Thymus (tissue), 11 donors: Measurements from ENCODE around the gene GBA2. TPM values are rescaled to one million over a fixed set of nuclear protein-coding genes. Genes with fewer than 3 reads are reported as not detected.

Experiments
- DNase-seq, 9 donors: peaks; one replicate each; pipeline ENCODE4 v3.0.0-alpha.2; 2013; ENCODE audit warnings: low spot score in 9 of 9, low read depth in 6 of 9, missing footprints in 1 of 9
- H3K27ac ChIP-seq, 2 donors: one replicate each; pipeline ENCODE4 v1.5.1; 2013; ENCODE audit warnings: control low read depth in 1 of 2, low read depth in 1 of 2, low read length in 1 of 2, mild to moderate bottlenecking in 1 of 2, moderate library complexity in 1 of 2
- H3K27me3 ChIP-seq, 2 donors: one replicate each; pipeline ENCODE4 v1.5.1; 2013; ENCODE audit warnings: low read length in 1 of 2; ENCODE audit not compliant: control insufficient read depth in 2 of 2, insufficient read depth in 1 of 2
- H3K36me3 ChIP-seq, 2 donors: one replicate each; pipeline ENCODE4 v1.5.1; 2013; ENCODE audit warnings: low read length in 1 of 2, mild to moderate bottlenecking in 1 of 2, moderate library complexity in 1 of 2; ENCODE audit not compliant: control insufficient read depth in 2 of 2, insufficient read depth in 2 of 2
- H3K4me1 ChIP-seq, 2 donors: one replicate each; pipeline ENCODE4 v1.5.1; 2013; ENCODE audit warnings: low read length in 2 of 2; ENCODE audit not compliant: control insufficient read depth in 2 of 2, insufficient read depth in 2 of 2
- H3K4me3 ChIP-seq, 2 donors: one replicate each; pipeline ENCODE4 v1.5.1; 2013; ENCODE audit warnings: low read length in 2 of 2, control low read depth in 1 of 2, mild to moderate bottlenecking in 1 of 2
- H3K9me3 ChIP-seq, 2 donors: one replicate each; pipeline ENCODE4 v1.5.1; 2013; ENCODE audit warnings: low read length in 1 of 2, mild to moderate bottlenecking in 1 of 2; ENCODE audit not compliant: control insufficient read depth in 2 of 2, insufficient read depth in 1 of 2
- WGBS: extraction: QIAGEN DNeasy Blood & Tissue Kit; methylation state at CpG from one replicate; pipeline ENCODE4 v1.1.7; 2013; 5-methylcytosine and 5-hydroxymethylcytosine counted together
- polyA plus RNA-seq: library from polyadenylated mRNA; stranded (reverse); fragments of 200-250 nt; gene quantifications from one replicate; pipeline ENCODE4 v1.2.3, GENCODE V29; 2013
- total RNA-seq: library from RNA; stranded (reverse); fragments of 120-200 nt; gene quantifications from one replicate; pipeline ENCODE4 v1.2.4, GENCODE V29; 2013
- donor health status: healthy.

The GBA2 gene
- total and polyA plus RNA-seq, 2 donors: 21.7 to 36.9 TPM

DNA sequence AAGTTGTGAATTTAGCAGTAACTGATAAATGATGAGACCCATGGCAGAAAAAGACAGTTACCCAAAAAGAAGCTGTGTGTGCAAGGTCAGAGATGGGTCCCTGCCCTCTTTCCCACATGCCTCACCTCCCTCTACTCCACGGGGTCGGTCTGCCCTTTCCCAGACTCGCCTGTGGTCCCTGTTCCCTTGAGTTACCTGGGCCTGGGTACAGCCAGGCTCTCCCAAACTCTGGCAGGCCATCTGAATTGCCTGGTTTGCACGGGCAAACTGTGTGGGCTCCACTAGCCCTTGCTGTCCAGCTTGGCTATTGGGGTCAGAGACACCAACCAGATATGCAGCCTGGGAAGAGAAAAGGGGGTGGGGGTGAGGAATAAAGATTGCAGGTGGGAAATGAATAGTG is 40.9 kb downstream of the GBA2 start:
- Histone ChIP-seq H3K9me3 (no peaks in the 10 kb centered on the region), H3K27ac (no peak overlapping the region), H3K4me3 (no peak overlapping the region), H3K36me3 (peaks cover 91 to 95% of the 10 kb centered on the region in 2 donors), H3K27me3 (no peaks in the 10 kb centered on the region), H3K4me1 (no peaks in the 10 kb centered on the region)
- 98% methylated on average over 4 of the region's 4 CpGs for WGBS
- no peak for DNase-seq

DNA sequence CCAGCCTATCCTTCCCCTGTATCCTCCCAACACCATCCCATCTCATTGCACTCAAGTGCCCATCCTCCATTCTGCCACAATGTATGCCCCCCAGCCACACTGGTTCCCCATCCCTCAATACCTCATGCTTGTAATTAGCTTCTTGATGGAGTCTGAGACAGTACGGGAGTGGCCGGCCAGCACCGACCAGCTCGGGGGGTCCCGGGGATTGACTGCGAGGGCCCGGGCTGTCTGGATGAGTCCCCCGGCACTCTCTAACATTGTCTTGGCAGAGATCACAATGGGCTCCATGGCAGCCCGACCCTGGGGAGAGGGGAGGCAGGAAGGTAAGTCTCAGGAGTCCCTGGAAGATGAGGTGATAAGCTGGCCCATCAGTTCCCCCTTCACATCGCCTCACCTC is 42.1 kb downstream of the GBA2 start:
- Histone ChIP-seq H3K4me1 (no peaks in the 10 kb centered on the region), H3K9me3 (no peaks in the 10 kb centered on the region), H3K36me3 (peaks cover 88 to 95% of the 10 kb centered on the region in 2 donors), H3K27ac (no peak overlapping the region), H3K4me3 (no peak overlapping the region), H3K27me3 (no peaks in the 10 kb centered on the region)
- DNase-seq: no peak
- WGBS: 97% methylated on average over 10 of the region's 10 CpGs

DNA sequence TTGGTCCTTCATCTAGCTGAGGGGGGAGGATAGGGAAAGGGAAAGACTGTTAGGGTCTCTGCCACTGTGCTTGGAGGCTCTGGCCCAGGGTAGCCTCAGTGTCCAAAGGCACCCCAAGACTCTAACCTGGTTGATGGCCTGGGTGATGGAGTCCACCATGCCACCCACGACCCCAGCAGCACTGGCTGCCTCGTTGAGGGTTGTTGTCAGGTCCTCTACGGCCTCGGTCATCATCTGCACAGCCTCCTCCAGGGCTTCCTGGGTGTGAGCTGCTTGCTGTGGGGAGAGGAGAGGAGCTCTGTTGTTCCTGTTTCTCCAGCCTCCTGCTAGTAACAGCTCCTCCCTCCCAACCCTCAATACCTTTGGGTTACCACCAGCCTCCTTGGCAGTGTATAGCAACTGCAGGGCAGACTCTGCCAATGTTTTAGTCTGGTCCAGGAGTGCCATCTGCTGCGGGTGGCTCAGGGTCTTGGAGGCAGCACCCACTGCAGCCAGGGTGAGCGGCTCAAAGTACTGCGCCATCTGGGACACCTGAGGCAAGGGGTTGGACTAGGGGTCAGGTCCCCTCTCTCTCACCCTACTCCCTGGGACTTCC is 43.1 kb downstream of the GBA2 start:
- Histone ChIP-seq H3K27ac (no peak overlapping the region), H3K36me3 (peaks cover 88 to 95% of the 10 kb centered on the region in 2 donors), H3K4me1 (no peaks in the 10 kb centered on the region), H3K27me3 (no peaks in the 10 kb centered on the region), H3K4me3 (no peak overlapping the region), H3K9me3 (no peaks in the 10 kb centered on the region)
- 99% methylated on average over 7 of the region's 7 CpGs for WGBS
- DNase-seq: no peak

DNA sequence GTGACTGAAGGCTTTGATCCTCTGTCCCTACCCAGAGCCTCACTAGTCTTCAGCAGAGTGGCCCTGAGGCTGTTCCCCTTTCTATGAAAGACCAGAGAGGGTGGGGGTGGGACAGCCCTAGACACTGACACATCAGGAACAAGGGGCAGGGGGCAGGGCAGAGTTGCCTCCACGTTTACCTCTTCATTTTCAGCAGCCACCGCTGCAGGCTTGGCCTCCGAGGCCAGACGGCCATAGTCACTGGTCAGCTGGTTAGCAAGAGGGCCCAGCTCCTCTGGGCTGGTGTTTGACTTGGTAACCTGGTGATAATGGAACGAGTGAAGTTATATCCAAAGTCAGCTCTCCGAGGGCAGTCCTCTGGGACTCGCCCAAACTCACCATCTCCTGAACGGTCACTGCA is 43.7 kb downstream of the GBA2 start:
- Histone ChIP-seq H3K9me3 (no peaks in the 10 kb centered on the region), H3K4me1 (no peaks in the 10 kb centered on the region), H3K27me3 (no peaks in the 10 kb centered on the region), H3K27ac (no peak overlapping the region), H3K4me3 (no peak overlapping the region), H3K36me3 (peaks cover 85 to 95% of the 10 kb centered on the region in 2 donors)
- 97% methylated on average over 8 of the region's 8 CpGs for WGBS
- DNase-seq: no peak

DNA sequence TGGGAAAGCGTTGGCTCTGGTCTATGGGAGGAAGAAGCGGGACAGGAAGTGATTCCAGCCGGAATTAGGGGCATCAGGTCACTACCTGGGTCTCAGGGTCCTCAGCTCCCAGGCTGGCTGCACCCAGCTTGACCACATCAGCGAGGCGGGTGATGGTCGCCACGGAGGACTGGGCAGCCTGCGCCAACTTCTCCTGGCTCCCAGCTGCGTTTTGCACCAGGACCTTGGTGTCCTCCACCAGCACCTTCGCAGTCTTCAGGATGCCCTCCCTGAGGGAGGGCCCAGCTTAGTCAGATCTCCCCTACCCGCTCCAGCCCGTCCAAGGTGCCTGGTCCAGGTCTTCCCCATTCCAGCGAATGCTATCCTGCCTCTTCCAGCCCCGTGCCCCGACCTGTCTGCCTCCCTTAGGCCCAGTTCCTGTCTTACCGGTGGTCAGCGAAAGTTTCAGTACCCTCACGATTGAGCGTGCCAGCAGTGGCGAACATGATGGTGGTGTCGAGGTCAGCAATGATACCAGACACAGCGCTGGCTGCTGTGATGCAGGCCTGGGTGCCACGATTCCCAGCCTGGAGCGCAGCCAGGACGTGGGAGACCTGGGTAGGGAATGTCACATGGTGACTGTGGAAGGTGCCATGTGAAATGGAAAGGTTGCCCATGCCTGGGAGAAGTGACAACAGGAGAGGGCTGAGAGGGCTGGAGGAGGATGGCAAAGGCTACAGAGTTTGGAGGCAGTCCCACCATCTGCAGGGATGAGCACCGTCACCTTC is 44.9 kb downstream of the GBA2 start:
- Histone ChIP-seq H3K27me3 (no peaks in the 10 kb centered on the region), H3K9me3 (no peaks in the 10 kb centered on the region), H3K27ac (no peak overlapping the region), H3K36me3 (peaks cover 93 to 99% of the 10 kb centered on the region in 2 donors), H3K4me1 (no peaks in the 10 kb centered on the region), H3K4me3 (no peak overlapping the region)
- WGBS: 98% methylated on average over 26 of the region's 26 CpGs
- DNase-seq: no peak

DNA sequence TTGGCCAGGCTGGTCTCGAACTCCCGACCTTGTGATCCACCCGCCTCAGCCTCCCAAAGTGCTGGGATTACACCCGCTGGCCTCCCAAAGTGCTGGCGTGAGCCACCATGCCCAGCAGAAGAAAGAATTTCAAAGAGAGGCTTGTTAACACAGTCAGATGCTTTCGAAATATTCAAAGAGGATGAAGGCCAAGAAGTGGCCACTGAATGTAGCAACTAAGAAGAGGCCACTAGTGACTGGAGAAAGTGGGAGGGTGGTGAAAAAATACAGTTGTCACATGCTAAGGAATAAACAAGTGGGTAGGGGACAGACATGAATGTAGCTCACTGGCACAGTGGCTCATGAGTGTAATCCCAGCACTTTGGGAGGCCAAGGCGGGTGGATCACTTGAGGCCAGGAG is 46.3 kb downstream of the GBA2 start:
- H3K27ac ChIP-seq: no peak overlapping the region
- no peaks in the 10 kb centered on the region for H3K27me3 ChIP-seq
- 96% methylated on average over 7 of the region's 7 CpGs for WGBS
- H3K36me3 ChIP-seq: peaks cover 94 to 99% of the 10 kb centered on the region in 2 donors
- no peak for DNase-seq
- H3K9me3 ChIP-seq: no peaks in the 10 kb centered on the region
- no peak overlapping the region for H3K4me3 ChIP-seq
- H3K4me1 ChIP-seq: no peaks in the 10 kb centered on the region

DNA sequence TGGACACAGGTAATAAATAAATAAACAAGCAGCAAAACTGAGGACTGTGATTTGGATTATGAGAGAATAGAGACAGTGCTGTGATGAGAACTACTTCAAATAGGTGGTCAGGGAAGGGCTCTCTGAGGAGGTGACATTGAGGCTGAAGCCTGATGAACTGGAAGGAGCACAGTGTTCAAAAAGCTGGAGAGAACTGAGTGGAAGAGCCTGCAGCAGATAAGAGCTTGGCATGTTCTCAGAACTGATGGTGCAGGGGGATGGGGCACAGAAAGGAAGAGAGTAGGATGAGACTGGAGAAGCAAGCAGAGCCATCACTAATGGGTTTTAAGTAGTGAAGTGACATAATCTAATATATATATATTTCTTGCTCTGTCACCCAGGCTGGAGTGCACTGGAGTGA is 48.1 kb downstream of the GBA2 start:
- no peaks in the 10 kb centered on the region for H3K9me3 ChIP-seq
- H3K36me3 ChIP-seq: peaks cover 92 to 99% of the 10 kb centered on the region in 2 donors
- H3K27me3 ChIP-seq: no peaks in the 10 kb centered on the region
- no peak for DNase-seq
- no peaks in the 10 kb centered on the region for H3K4me1 ChIP-seq
- H3K27ac ChIP-seq: no peak overlapping the region
- H3K4me3 ChIP-seq: no peak overlapping the region

DNA sequence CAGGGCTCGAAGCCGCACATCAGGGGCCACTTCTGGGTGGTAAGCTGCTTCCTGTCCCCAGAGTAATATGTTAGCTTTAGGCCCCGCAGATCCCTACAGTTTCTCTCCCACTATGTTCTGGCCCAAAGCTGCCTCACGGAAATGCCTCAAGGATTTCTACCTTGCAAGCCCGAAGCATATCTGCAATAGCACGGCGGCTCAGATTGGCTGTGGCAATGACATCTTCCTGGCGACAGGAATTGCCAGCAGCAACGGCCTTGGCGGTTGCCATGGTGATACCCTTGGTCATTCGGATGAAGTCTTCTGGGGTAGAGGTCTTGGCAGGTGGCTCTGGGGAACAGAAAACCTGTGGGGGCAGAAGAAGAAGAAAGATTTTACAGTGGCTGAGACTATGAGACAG is 49.0 kb downstream of the GBA2 start:
- DNase-seq: no peak
- no peaks in the 10 kb centered on the region for H3K9me3 ChIP-seq
- WGBS: 97% methylated on average over 11 of the region's 11 CpGs
- H3K36me3 ChIP-seq: peaks cover 83 to 95% of the 10 kb centered on the region in 2 donors
- no peak overlapping the region for H3K27ac ChIP-seq
- H3K27me3 ChIP-seq: no peaks in the 10 kb centered on the region
- H3K4me3 ChIP-seq: no peak overlapping the region
- no peaks in the 10 kb centered on the region for H3K4me1 ChIP-seq

DNA sequence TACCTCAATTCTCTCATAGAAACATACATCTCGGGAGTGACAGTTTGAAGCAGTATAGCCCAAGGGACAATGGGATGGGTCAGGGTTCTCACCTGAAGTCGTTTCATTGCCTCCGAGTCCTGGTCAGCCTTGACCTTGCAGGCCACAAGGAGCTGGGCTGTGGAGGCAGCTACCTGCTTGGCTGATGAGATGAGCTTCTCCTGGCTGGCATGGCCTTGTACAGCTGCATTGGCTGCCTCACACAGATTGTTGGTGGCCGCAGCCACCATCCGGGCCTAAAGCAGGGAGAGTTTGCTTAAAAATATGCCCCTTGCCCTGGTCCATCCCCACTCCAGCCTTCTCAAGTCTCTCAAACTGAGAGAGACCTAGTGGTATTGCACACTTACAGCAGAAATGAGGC is 50.8 kb downstream of the GBA2 start:
- H3K27ac ChIP-seq: no peak overlapping the region
- no peaks in the 10 kb centered on the region for H3K9me3 ChIP-seq
- no peaks in the 10 kb centered on the region for H3K4me1 ChIP-seq
- no peaks in the 10 kb centered on the region for H3K27me3 ChIP-seq
- DNase-seq: no peak
- 98% methylated on average over 5 of the region's 5 CpGs for WGBS
- H3K4me3 ChIP-seq: no peak overlapping the region
- H3K36me3 ChIP-seq: peaks cover 65 to 77% of the 10 kb centered on the region in 2 donors
